AG10803 (cell line): ENCODE results near the gene SOX15.

Experiments
- DNase-seq: peaks from one replicate; pipeline ENCODE4 v3.0.0; 2010; ENCODE audit warnings: low read depth
- H3K4me3 ChIP-seq: 2 replicates; pipeline ENCODE4 v1.5.1; 2011; ENCODE audit warnings: mild to moderate bottlenecking, low read length, control low read depth
- CTCF ChIP-seq: conservative IDR thresholded peaks from 2 replicates; pipeline ENCODE4 v1.5.1; 2011; ENCODE audit warnings: mild to moderate bottlenecking, low read length, control low read depth, inconsistent platforms

SOX15 gene

GRCh38 chr17:7576432-7576937 lies 13.4 kb downstream of the SOX15 start:
- TF ChIP-seq CTCF, result no peak
- DNase-seq, result no peak
- no peak overlapping the region; the same call in 1 of the 2 replicates for H3K4me3 ChIP-seq

DNA sequence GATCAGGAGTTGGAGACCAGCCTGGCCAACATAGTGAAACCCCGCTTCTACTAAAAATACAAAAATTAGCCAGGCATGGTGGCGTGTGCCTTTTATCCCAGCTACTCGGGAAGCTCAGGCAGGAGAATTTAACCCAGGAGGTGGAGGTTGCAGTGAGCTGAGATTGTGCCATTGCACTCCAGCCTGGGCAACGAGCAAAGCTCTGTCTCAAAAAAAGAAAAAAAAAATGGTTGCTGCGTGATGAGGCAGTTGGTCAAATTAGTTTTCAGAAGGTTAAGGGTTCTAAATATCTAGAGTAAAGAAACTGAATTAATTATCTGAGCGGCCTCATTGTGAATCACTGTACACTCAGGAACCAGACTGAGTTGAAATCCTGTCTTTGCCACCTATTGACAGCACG lies 13.9 kb downstream of the SOX15 start:
- no peak for DNase-seq
- no peak for TF ChIP-seq CTCF
- H3K4me3 ChIP-seq, result no peak overlapping the region; the same call in 1 of the 2 replicates

GRCh38 chr17:7575481-7575883 lies 14.4 kb downstream of the SOX15 start:
- H3K4me3 ChIP-seq, result peak overlapping the region; percentile 97
- DNase-seq, result no peak
- TF ChIP-seq CTCF, result no peak

- no peak for DNase-seq
- no peak for TF ChIP-seq CTCF
- H3K4me3 ChIP-seq, result peak overlapping the region; percentile 97
Measured at GRCh38 chr17:7574176-7574953, 15.5 kb downstream of the SOX15 start.

DNA sequence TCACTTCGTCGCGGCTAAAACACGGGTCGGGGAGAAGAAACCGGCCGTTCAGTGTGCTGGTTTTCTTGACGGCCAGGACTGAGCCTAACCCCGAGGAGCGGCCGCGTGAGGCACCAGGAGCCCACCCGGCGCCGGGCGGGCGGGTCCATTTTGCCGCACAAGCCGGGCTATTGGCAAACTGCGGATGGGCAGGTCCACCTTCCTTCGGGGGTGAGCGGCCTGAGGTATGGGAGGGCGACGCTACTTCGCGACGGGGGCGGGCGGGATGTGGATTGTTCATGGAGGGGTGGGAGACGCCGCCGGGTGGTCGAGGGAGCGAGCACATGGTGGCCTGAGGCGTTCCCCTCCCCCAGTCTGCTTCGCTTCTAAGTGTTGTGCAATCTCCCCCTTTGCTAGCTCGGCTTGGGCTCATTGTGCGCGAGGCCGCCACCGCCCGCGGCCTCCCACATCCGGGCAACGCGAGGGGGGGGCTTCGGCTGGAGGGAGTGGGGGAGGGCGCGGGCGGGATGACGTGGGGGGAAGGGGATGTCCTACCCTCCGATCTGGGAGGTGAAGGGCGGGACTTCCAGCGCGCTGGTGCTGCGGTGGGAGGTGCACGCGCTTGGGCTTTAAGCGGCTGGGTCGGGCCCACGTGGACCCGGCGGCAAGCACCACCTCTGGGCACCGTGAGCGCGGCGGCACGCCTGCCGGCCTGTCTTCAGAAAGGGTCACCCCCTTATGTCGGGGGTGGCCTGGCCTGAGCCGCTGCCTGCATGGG lies 16.4 kb downstream of the SOX15 start:
- peak; percentile 90 for DNase-seq
- TF ChIP-seq CTCF, result no peak
- H3K4me3 ChIP-seq, result peak overlapping the region; percentile 97

DNA sequence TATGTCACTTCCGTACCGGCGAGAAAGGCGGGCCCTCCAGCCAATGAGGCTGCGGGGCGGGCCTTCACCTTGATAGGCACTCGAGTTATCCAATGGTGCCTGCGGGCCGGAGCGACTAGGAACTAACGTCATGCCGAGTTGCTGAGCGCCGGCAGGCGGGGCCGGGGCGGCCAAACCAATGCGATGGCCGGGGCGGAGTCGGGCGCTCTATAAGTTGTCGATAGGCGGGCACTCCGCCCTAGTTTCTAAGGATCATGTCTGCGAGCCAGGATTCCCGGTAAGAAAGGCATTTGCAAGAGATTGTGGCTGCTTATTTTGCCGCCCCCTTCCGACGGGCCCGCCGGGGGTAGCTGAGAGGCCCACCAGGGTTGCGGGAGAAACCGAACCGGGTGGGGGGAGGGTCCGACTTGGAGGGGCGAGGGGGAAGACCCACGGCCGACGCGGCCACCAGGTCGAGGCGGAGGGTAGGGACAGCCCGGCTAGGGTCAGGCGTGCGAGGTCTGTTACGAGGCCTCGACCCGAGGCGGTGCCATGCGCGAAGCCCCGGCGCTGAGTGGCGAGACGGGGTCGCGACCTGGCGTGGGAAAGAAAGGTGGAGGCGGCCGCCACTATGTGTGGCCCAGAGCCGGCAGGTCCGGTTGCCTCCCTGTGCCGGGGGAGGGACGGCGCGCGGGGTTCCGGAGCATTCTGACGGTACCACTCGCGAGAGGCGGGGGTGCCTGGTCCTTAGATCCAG lies 17.1 kb downstream of the SOX15 start:
- H3K4me3 ChIP-seq, result peak overlapping the region; percentile 97
- DNase-seq, result peak; percentile 100
- TF ChIP-seq CTCF, result no peak
